ENCODE data around the gene ENOX2.

The ENOX2 gene

GRCh38 chrX:130884627-130885026, 18.4 kb downstream of the ENOX2 start:
- no peak for DNase-seq (ENCODE audit: low read depth in 1 of 2, low spot score in 1 of 2)

- no peak for DNase-seq (ENCODE audit: low read depth in 1 of 2, low spot score in 1 of 2)
Observed at GRCh38 chrX:130879869-130880268, 23.1 kb downstream of the ENOX2 start.

DNA sequence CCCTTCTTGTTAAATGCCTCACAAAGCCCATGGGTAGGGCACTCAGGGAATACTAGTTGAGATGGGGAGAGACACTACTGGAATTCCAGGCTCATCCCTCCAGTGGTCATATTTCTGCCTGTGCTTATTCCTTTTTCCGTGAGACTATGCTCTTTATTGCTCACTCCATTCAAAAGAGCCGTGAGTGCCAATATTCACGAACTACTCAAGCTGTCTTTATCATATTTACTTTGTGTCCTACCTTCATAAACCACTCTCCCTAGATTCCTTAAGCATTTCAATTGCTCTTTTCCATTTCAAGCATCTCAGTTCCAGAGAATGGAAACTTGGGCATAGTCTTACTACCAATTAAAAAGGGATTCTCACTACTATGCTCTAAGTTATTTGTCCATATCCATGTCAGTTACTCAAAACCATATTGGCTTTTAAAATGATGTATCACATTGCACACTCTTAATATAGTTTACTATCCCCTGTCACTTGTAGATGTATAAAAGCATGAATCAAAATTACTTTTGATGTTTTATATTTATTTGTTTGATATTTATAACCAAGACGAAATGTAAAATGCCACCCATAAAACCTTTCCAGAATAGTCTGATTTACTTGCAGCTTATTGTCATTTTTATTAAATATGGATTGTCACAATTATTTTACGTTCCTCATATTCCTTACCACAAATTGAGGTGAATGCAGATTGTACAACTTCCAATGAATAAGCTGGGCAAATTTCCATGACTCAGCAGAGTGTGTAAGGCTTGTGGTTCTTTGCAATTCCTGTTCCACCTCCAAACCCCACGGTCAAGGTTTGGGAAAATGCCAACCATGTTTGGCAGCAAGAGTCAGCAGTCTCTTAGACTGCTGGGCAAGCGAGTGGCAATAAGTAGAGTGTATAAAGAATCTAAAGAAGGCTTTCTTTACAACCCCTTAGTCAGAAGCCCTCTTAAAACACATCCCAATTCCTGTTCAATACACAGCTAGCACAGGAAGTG, 24.4 kb downstream of the ENOX2 start:
- DNase-seq (ENCODE audit: low read depth in 1 of 2, low spot score in 1 of 2): no peak

DNA sequence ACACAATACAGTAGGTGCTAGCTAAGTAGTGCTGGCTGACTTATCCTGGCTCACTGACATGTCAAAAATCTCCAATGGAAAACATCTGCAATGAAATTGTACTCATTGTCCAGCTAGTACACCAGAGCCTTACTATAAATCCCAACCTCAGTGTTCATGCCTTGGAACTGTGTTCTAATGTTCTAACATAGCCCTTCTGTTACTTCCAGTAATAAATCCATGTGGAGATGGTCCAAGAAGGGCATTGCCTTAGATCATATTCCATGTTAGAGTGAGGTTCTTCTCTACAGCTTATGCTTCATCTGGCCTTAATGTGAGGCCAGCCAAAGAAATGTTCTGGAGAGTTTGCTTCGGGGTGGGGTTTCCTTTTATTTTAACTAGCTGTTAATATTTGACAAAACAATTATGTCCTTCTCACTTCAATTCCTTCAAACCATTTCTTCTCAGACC, 25.1 kb downstream of the ENOX2 start:
- DNase-seq (ENCODE audit: low read depth in 1 of 2, low spot score in 1 of 2): no peak

- no peak for DNase-seq (ENCODE audit: low read depth in 1 of 2, low spot score in 1 of 2)
Observed at GRCh38 chrX:130876226-130876625, 26.8 kb downstream of the ENOX2 start.

DNA sequence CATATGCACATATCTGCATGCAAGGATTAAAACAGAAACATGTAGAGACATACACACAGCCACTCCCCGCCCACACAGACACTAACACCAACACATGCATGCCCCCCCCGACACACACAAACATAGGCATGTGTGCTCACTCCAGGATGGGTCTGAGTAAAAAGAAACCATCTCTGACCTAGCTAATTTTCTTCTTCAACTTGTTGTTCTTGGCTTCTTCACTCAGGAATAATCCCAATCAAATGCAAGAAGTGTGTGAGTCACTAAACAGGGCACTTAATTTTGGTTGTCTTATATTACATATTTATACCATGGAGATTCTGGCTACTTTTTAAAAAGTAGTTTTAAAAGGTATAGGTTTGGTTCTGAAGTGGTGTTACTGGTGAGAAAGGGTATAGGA, 28.3 kb downstream of the ENOX2 start:
- no peak for DNase-seq (ENCODE audit: low read depth in 1 of 2, low spot score in 1 of 2)

- DNase-seq (ENCODE audit: low read depth in 1 of 2, low spot score in 1 of 2): no peak
Observed at GRCh38 chrX:130869239-130869638, 33.8 kb downstream of the ENOX2 start.

GRCh38 chrX:130861462-130861861, 41.5 kb downstream of the ENOX2 start:
- no peak for DNase-seq (ENCODE audit: low read depth in 1 of 2, low spot score in 1 of 2)

DNA sequence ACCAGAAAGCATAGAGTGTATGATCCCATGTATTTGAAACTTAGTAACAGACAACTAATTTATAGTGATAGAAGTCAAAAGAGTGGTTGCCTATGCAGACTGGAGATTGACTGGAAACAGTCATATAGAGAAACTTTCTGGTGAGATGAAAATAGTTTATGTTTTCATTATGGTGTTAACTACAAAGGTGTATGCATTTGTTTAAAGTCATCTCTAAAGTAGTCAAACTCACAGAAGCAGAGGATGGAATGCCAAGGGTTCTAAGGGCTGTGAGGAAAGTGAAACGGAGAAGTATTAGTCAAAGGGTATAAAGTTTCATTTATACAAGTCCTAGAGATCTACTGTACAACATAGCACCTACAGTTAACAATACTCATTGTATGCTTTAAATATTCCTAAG, 45.8 kb downstream of the ENOX2 start:
- no peak for DNase-seq (ENCODE audit: low read depth in 1 of 2, low spot score in 1 of 2)

GRCh38 chrX:130851569-130851968, 51.4 kb downstream of the ENOX2 start:
- no peak for DNase-seq (ENCODE audit: low read depth in 1 of 2, low spot score in 1 of 2)

GRCh38 chrX:130848763-130849162, 54.2 kb downstream of the ENOX2 start:
- DNase-seq (ENCODE audit: low read depth in 1 of 2, low spot score in 1 of 2): no peak

DNA sequence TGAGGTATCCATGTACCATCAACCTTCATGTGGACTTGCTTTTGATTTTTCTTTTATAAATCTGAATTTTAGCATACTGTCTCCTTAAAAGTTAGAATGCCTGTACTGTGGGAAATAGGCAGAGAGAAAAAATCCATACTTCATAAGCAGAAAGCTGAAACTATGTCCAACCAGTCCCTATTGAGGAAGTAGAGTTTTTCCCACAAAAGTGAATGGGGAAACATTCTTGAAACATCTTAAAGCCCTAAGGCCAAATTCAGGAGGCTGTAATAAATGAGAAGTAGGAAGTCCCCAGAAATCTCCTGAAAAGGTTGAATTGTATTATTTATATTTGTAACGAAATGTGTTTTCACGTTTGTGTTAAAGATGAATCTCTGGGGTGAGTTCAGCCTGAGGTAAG, 56.3 kb downstream of the ENOX2 start:
- no peak for DNase-seq (ENCODE audit: low read depth in 1 of 2, low spot score in 1 of 2)

GRCh38 chrX:130841776-130842175, 61.2 kb downstream of the ENOX2 start:
- no peak for DNase-seq (ENCODE audit: low read depth in 1 of 2, low spot score in 1 of 2)

DNA sequence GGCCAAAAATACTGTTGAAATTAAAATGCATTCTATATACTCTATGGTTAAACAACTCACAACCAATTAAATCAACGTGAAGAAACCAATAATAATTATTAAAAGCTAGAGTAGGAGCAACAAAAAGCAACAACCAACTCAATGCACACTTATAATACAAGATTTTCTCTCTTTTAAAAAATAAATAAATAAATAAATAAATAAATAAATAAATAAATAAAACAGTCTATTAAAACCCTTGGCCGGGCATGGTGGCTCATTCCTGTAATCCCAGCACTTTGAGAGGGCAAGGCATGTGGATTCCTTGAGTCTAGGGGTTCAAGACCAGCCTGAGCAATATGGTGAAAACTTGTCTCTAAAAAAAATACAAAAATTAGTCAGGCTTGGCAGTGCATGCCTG, 62.7 kb downstream of the ENOX2 start:
- DNase-seq (ENCODE audit: low read depth in 1 of 2, low spot score in 1 of 2): no peak

DNA sequence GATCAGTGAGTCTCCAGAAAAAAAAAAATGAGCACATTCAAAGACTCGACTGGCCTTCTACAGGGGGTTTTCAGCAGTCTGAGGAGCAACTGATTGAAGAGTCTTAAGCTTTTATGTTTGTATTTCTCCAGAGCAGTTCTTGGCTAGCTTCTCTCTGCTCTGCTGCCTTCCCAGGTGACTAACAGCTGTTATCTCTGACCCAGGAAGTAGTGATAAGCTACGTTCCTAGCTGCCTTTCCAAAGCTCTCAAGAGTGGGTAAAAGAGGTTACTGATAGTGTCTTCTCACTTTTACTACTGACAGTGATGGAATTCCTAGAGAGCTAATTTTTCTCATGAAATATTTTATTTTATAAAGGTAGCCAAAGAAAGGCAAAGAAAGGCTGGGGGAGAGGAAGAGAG, 66.6 kb downstream of the ENOX2 start:
- no peak for DNase-seq (ENCODE audit: low read depth in 1 of 2, low spot score in 1 of 2)

GRCh38 chrX:130834830-130835229, 68.2 kb downstream of the ENOX2 start:
- DNase-seq (ENCODE audit: low read depth in 1 of 2, low spot score in 1 of 2): no peak

DNA sequence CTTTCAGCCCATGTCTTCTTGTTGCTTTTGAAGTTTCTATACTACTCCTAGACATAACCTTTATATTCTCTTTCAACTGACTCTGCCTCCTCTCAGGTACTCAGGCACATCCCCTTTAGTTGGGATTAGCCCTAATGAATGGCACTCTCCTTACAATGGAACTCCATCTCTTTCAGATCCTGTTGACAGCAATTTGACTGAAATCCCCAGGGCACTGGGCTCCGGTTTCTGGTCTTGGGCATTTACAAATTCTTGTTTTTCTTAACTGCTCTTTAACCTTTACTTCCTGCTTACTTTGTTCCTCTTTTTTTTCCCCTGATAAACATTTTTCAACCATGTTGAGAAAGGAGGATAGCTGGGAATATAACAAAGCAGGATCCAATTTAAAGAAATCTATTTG, 68.9 kb downstream of the ENOX2 start:
- DNase-seq (ENCODE audit: low read depth in 1 of 2, low spot score in 1 of 2): no peak

DNA sequence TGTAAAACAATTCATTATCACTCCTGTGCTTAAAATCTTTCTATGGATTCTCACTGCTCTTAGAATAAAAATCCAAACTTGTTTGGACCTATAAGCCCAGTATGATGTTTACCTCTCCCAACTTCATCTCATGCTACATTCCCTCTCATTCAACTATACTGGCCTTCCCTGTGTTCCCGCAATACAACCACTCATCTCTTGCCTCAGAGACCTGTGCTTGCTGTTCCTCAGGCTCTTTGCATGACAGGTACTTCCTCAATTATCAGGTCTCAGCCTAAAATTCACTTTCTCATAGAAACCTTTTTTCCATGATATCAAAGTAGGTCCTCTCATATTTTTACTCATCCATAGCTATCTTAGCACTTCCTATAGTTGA, 71.7 kb downstream of the ENOX2 start:
- no peak for DNase-seq (ENCODE audit: low read depth in 1 of 2, low spot score in 1 of 2)

- DNase-seq (ENCODE audit: low read depth in 1 of 2, low spot score in 1 of 2): no peak
Observed at GRCh38 chrX:130830599-130831346, 72.2 kb downstream of the ENOX2 start.

DNA sequence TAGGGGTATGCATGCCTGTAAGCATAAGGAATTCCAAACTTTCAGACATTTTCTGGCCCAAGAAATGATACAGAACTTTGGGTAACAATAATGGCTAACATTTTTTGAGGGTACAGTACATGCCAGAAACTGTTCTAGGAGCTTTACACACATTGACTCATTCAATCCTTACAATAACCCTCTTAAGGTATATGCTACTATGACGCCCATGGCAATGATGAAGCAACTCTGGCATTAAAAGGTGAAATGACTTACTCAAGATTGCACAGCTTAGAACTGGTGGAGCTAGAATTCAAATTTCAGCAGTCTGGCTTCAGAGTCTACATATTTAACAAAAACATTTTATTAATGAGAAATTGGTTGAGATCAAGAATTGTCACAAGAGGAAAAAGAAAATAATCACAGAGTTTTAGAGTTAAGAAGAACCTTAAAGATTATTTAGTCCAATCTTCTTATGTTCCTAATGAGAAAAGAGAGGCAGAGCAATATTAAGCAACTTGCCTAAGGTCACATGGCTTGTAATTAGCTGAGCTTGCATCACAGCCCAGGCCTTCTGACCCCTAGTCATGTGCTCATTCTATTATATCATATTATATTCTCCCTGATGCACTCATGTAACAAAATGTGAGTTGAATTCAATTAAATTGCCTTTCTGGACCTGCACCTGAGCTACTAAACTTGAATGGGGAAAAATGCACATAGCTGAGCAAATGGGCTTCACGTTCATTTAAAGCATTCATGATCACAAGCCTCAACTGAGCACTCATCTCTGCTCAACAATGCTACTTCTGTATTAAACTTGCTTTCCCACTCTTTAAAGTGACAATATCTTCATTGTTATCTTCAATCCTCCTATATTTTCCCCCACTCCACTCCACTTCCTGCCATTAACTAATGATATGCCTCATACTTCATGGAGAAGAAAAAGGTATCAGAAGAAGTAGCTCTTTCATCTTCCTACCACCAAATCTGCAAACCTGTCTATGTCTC, 73.2 kb downstream of the ENOX2 start:
- no peak for DNase-seq (ENCODE audit: low read depth in 1 of 2, low spot score in 1 of 2)

- no peak for DNase-seq (ENCODE audit: low read depth in 1 of 2, low spot score in 1 of 2)
Observed at GRCh38 chrX:130828641-130829040, 74.4 kb downstream of the ENOX2 start.

All from stimulated activated CD4-positive, alpha-beta T cell treated with anti-CD3 and anti-CD28 coated beads, Interleukin-15, amount 100 ng/mL, for 1 hour (primary cell).